ENCODE measurements around the gene MTO1.
"Not testable (repeated sequence)": the region's sequence is repeated elsewhere in the genome, so short reads cannot be mapped to it uniquely, and the experiment has no call there.

The MTO1 gene, protein sequence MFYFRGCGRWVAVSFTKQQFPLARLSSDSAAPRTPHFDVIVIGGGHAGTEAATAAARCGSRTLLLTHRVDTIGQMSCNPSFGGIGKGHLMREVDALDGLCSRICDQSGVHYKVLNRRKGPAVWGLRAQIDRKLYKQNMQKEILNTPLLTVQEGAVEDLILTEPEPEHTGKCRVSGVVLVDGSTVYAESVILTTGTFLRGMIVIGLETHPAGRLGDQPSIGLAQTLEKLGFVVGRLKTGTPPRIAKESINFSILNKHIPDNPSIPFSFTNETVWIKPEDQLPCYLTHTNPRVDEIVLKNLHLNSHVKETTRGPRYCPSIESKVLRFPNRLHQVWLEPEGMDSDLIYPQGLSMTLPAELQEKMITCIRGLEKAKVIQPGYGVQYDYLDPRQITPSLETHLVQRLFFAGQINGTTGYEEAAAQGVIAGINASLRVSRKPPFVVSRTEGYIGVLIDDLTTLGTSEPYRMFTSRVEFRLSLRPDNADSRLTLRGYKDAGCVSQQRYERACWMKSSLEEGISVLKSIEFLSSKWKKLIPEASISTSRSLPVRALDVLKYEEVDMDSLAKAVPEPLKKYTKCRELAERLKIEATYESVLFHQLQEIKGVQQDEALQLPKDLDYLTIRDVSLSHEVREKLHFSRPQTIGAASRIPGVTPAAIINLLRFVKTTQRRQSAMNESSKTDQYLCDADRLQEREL

DNA sequence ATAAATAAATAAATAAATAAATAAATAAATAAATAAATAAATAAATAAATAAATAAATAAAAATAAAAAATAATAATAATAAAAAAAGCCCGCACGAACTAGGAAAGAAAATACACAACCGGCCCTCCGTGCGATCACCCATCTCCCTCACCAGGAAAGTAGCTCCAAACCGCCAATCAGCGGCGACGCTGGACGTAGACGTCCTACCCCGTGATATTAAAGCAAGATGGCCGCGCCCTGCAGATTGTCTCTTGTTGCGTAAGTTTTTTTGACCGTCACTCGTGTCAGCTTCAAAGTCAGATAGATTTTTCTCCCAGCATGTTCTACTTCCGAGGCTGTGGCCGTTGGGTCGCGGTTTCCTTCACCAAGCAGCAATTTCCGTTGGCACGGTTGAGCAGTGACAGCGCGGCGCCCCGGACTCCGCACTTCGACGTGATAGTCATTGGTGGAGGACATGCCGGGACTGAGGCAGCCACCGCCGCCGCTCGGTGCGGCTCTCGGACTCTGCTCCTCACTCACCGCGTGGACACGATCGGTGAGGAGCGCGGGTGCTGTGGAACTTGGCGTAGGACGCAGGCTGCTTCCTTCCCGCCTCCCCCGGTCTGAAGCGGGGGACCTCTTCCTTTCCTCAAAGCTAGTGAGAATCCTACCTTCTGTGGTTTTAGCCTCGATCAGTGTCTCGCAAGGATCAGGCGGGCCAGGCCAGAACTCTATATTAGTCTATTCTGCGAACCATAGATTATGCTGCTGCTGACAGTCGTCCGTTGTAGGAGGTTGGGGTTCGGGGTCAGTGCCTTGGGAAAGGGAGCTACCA lies at the start of gene MTO1:
Gene MTO1 (plus strand): TSS at position 201 of the 814 bp plus-strand sequence. CDS start 118 bp downstream, at position 319.
- Mint-ChIP-seq H3K9me3 (no peaks in the 10 kb centered on the region), H3K4me3 (peak within 1 kb of the TSS; percentile 96), H3K27ac (peak within 1 kb of the TSS; percentile 96), H3K4me1 (peaks cover 2% of the 10 kb centered on the region), H3K27me3 (no peaks in the 10 kb centered on the region), H3K36me3 (peaks cover 6% of the 10 kb centered on the region)
- ATAC-seq (ENCODE audit: low read depth): peak; percentile 92
- DNase-seq (ENCODE audit: low spot score in 2 of 2): peak; percentile 62 to 68

DNA sequence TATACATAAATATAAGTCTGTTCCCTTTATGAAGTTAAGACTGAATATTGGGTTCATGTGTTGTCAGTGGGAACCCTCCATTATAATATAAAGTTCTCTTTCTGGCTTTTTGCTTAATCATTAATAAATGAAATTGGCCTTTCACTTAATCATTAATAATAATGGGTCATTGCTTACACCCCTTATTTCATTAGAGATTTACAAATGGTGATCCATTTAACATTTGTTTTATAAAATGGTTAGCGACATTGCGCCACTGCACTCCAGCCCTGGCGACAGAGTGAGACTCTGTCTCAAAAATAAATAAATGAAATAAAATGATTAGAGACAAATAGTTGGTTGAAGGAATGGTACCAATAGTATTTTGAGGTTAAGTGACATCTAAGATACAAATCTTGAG lies 48.4 kb upstream of the MTO1 start:
- Mint-ChIP-seq H3K27ac (no peak overlapping the region), H3K4me3 (no peak overlapping the region), H3K9me3 (no peaks in the 10 kb centered on the region), H3K4me1 (no peaks in the 10 kb centered on the region), H3K36me3 (peaks cover 14% of the 10 kb centered on the region), H3K27me3 (no peaks in the 10 kb centered on the region)
- DNase-seq (ENCODE audit: low spot score in 2 of 2): no peak
- ATAC-seq (ENCODE audit: low read depth): no peak

GRCh38 chr6:73418081-73418741 lies 43.3 kb upstream of the MTO1 start:
- Mint-ChIP-seq H3K27me3 (no peaks in the 10 kb centered on the region), H3K4me3 (no peak overlapping the region), H3K4me1 (no peaks in the 10 kb centered on the region), H3K9me3 (no peaks in the 10 kb centered on the region), H3K27ac (peak overlapping the region; percentile 45), H3K36me3 (peaks cover 21% of the 10 kb centered on the region)
- DNase-seq (ENCODE audit: low spot score in 2 of 2): no peak
- ATAC-seq (ENCODE audit: low read depth): no peak

DNA sequence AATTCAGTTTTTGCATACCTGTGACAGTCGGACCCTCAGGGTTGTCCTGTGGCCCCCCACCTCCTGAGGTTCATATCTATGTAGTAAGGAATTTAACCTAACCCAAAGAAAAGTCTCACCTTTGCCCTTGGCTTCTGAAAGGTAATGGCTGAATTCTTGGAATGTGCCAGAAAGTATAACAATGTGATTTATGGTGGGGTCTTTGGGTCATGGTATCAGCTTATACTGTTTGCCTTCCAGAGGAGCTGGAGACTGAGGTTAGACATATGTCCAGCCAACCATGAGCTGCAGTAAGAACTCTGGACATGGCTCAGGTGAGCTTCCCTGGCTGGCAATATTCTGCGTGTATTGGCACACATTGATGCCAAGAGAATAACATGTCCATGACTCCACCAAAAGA lies 40.0 kb upstream of the MTO1 start:
- Mint-ChIP-seq H3K27me3 (no peaks in the 10 kb centered on the region), H3K36me3 (peaks cover 11% of the 10 kb centered on the region), H3K4me1 (no peaks in the 10 kb centered on the region), H3K4me3 (no peak overlapping the region), H3K9me3 (no peaks in the 10 kb centered on the region), H3K27ac (peak overlapping the region; percentile 11)
- no peak for DNase-seq (ENCODE audit: low spot score in 2 of 2)
- no peak for ATAC-seq (ENCODE audit: low read depth)

DNA sequence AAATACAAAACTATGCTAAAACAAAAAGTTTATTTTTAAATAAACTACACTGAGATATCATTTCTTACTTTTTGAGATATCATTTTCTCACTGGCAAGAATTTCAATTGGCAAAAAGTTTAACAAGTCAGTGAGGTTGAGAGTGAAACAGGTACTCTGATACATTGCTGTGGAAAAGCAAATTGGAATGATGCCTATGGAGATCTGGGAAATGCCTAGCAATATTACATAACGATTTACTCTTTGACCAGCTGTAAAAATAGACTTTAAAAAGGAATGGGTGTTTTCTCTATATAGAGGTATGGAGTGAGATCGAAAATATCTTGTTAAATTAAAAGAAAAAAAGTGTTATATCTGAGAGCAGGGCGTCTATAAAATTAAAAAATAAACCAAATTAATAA lies 26.3 kb upstream of the MTO1 start:
- no peaks in the 10 kb centered on the region for H3K9me3 Mint-ChIP-seq
- H3K4me3 Mint-ChIP-seq: no peak overlapping the region
- peaks cover 18% of the 10 kb centered on the region for H3K36me3 Mint-ChIP-seq
- no peak for DNase-seq (ENCODE audit: low spot score in 2 of 2)
- no peak for ATAC-seq (ENCODE audit: low read depth)
- no peaks in the 10 kb centered on the region for H3K27me3 Mint-ChIP-seq
- H3K4me1 Mint-ChIP-seq: peaks cover 9% of the 10 kb centered on the region
- no peak overlapping the region for H3K27ac Mint-ChIP-seq

DNA sequence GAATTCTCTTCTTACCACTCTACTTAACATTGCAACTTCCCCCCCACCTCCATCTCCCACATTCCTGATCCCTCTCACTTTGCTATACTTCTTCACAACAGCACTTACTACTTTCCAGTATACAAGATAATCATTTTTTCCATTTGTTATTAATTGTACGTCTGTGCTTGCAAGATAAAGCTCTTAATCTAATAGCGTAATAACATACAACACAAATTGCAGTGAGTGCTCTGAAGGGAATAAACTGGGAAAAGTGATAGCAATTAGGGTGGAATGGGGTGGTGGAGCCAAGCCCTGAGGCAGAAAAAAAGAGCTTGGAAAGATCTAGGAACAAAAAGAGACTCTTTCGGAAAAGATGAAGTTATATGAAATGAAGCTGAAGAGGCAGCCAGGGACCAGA lies 18.0 kb upstream of the MTO1 start:
- H3K27ac Mint-ChIP-seq: peak overlapping the region; percentile 45
- peaks cover 22% of the 10 kb centered on the region for H3K36me3 Mint-ChIP-seq
- H3K9me3 Mint-ChIP-seq: no peaks in the 10 kb centered on the region
- peaks cover 29% of the 10 kb centered on the region for H3K4me1 Mint-ChIP-seq
- no peak overlapping the region for H3K4me3 Mint-ChIP-seq
- DNase-seq (ENCODE audit: low spot score in 2 of 2) (no peak), ATAC-seq (ENCODE audit: low read depth) (no peak)
- no peaks in the 10 kb centered on the region for H3K27me3 Mint-ChIP-seq

GRCh38 chr6:73451223-73452106 lies 10.1 kb upstream of the MTO1 start:
- H3K4me1 Mint-ChIP-seq: peaks cover 17% of the 10 kb centered on the region

GRCh38 chr6:73452107-73452461 lies 9.5 kb upstream of the MTO1 start, which contains the start of gene CGAS:
Gene CGAS, minus strand, starts transcription at chr6:73452297. Its CDS starts 116 bp downstream, at chr6:73452181.
- Mint-ChIP-seq H3K4me3 (peak within 1 kb of the TSS; percentile 93), H3K36me3 (peaks cover 6% of the 10 kb centered on the region), H3K27me3 (no peaks in the 10 kb centered on the region), H3K9me3 (no peaks in the 10 kb centered on the region), H3K27ac (peak within 1 kb of the TSS; percentile 79), H3K4me1 (peaks cover 17% of the 10 kb centered on the region)
- DNase-seq (ENCODE audit: low spot score in 2 of 2) (peak; percentile 67 to 72), ATAC-seq (ENCODE audit: low read depth) (peak; percentile 85)

More at GRCh38 chr6:73451223-73452106, 10.1 kb upstream of the MTO1 start:
- Mint-ChIP-seq H3K4me3 (peak overlapping the region; percentile 93), H3K27ac (peak overlapping the region; percentile 79), H3K27me3 (no peaks in the 10 kb centered on the region), H3K36me3 (peaks cover 6% of the 10 kb centered on the region), H3K9me3 (no peaks in the 10 kb centered on the region)
- peak; percentile 44 to 63 for DNase-seq (ENCODE audit: low spot score in 2 of 2)
- peak; percentile 60 for ATAC-seq (ENCODE audit: low read depth)

- Mint-ChIP-seq H3K4me1 (peaks cover 3% of the 10 kb centered on the region), H3K27ac (peak overlapping the region; percentile 2), H3K4me3 (no peak overlapping the region), H3K27me3 (no peaks in the 10 kb centered on the region), H3K9me3 (no peaks in the 10 kb centered on the region), H3K36me3 (no peaks in the 10 kb centered on the region)
- DNase-seq (ENCODE audit: low spot score in 2 of 2): no peak
- no peak for ATAC-seq (ENCODE audit: low read depth)
Observed at GRCh38 chr6:73455865-73456629, 5.5 kb upstream of the MTO1 start.

GRCh38 chr6:73459474-73459873 lies 2.1 kb upstream of the MTO1 start:
- not testable (repeated sequence) for H3K27ac Mint-ChIP-seq; H3K9me3 Mint-ChIP-seq; H3K4me3 Mint-ChIP-seq; H3K36me3 Mint-ChIP-seq; ATAC-seq (ENCODE audit: low read depth); H3K27me3 Mint-ChIP-seq; DNase-seq (ENCODE audit: low spot score in 2 of 2); H3K4me1 Mint-ChIP-seq

GRCh38 chr6:73460056-73460455 lies 1.5 kb upstream of the MTO1 start:
- peaks cover 5% of the 10 kb centered on the region for H3K4me1 Mint-ChIP-seq
- no peaks in the 10 kb centered on the region for H3K27me3 Mint-ChIP-seq
- no peak for DNase-seq (ENCODE audit: low spot score in 2 of 2)
- no peak for ATAC-seq (ENCODE audit: low read depth)
- no peaks in the 10 kb centered on the region for H3K36me3 Mint-ChIP-seq
- no peak overlapping the region for H3K27ac Mint-ChIP-seq
- no peaks in the 10 kb centered on the region for H3K9me3 Mint-ChIP-seq
- peak overlapping the region; percentile 41 for H3K4me3 Mint-ChIP-seq

- H3K4me3 Mint-ChIP-seq: peak overlapping the region; percentile 71
- no peaks in the 10 kb centered on the region for H3K27me3 Mint-ChIP-seq
- peak in 1 of 2 donors; percentile 37 for DNase-seq (ENCODE audit: low spot score in 2 of 2)
- peaks cover 14% of the 10 kb centered on the region for H3K4me1 Mint-ChIP-seq
- H3K9me3 Mint-ChIP-seq: no peaks in the 10 kb centered on the region
- H3K27ac Mint-ChIP-seq: peak overlapping the region; percentile 87
- H3K36me3 Mint-ChIP-seq: peaks cover 18% of the 10 kb centered on the region
- peak; percentile 99 for ATAC-seq (ENCODE audit: low read depth)
Observed at GRCh38 chr6:73471686-73472290, 10.3 kb downstream of the MTO1 start.
